IPS-NIHi7 (cell line): Measurements from ENCODE around the gene IQGAP2.
"Not testable (repeated sequence)": the region's sequence is repeated elsewhere in the genome, so short reads cannot be mapped to it uniquely, and the experiment has no call there.

Experiments used
- DNase-seq: peaks from one replicate; pipeline ENCODE4 v3.0.0; 2012; ENCODE audit warnings: mixed read lengths; ENCODE audit errors: extremely low spot score

The IQGAP2 gene

DNA sequence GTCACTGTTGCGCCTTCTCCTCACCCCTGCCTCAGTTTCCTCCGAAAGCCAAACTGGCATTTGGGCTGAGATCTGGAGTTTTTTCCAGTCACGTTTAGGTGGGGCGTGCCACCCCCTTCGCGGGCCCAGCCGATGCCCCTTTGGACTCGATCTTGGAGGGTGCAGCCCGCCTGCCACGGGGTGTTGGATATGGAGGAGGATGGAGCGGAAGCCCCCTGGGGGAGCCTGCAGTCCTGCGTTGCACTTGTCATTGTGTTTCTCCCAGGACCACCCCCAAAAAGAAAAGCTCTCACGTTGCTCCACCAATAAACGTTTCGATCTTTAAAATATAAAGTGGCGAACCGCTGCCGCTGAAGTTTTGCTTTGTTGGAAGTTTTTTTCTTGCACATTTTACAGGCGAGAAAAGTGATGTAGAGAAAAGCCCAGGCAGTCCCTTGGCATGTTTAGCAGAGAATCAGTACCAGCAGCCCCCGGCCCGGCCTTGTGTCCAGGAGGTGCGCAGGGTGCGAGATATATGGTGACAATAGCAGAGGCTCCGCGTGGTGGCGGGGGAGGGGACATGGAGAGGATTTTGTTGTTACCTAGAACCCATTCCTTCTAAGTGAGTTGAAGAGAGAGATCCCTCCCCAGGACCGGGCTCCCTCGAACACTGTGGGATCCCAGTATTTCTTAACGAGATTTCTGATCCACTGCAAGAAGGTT is 313.5 kb downstream of the IQGAP2 start:
- peak; percentile 22 for DNase-seq

DNA sequence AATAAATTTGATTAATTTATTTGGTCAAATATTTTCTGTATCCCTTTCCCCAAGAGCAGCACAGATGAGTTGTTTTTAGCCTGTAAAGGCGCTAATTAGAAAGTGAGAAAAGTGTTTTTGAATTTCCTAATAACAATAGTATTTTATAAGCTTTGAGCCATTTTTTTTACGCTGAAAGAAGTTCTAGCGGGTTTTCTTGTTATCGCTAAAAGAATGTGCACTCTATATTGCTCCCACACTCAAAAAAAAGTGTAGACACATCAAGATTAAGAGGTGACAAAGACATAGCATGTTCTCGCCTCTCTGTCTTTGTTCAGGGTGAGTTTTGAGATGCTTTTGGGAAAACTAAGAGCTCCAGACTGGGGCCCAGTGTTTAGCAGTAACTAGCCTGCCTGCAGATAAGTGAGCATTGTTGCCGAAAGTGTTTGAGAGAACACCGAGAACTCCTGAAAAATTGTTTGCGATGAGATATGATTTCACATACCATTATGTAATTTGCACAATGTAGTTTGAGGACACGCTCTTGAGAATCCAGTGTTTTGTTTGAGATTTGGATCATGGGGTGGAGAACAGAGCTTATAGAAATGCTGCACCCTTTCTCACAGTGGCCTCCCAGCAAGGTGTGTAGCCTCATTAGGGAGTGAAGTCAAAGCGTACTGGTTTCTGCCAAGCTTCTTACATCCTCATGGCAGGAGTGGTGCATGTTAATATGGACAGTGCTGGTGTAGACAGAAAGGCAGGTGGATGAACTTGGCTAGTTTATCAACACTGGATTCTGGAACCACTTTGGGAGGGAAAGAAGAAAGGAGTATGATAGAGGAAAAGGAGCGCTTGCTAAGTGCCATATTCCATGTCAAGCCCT is 314.4 kb downstream of the IQGAP2 start:
- DNase-seq, result no peak

DNA sequence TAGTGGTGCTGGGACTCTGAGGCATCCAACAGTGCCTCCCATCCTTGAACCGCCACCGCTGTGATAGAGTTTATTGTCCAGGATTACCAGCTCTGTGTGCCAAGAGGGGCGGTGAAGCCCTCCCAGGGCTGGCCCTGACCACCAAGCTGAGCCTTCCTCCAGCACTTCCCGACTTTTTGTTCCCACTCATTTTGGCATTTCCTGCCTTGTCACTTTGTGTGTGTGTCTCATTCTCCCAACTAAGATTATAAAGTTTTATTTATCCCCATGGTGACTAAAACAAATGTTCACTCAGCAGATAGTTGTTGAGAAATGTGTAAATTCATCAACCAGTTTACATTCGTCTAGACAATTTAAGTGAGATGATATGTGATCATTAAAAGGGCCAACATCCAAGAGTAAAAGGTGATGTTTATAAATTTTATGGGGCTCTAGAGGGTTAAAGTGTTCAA is 315.3 kb downstream of the IQGAP2 start:
- DNase-seq, result no peak

GRCh38 chr5:76718880-76719279 is 315.8 kb downstream of the IQGAP2 start:
- no peak for DNase-seq

- DNase-seq, result no peak
These were observed 318.0 kb downstream of the IQGAP2 start for GRCh38 chr5:76720988-76721569.

GRCh38 chr5:76723266-76723665 is 320.2 kb downstream of the IQGAP2 start:
- DNase-seq, result no peak

- DNase-seq, result no peak
These were observed 320.8 kb downstream of the IQGAP2 start for GRCh38 chr5:76723906-76724305.

- DNase-seq, result no peak
These were observed 321.8 kb downstream of the IQGAP2 start for GRCh38 chr5:76724871-76725270.

DNA sequence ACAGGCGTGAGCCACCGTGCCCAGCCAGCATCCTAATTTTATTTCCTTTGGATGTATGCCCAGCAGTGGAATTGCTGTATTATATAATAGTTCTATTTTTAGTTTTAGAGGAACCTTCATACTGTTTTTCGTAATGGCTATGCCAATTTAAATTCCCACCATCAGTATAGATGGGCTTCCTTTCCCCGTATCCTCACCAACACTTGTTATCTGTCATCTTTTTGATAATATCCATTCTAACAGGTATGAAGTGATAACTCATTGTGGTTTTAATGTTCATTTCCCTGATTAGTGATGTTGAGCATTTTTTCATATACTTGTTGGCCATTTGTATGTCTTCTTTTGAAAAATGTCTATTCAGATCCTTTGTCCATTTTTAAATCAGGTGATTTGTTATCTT is 325.9 kb downstream of the IQGAP2 start:
- DNase-seq, result no peak

DNA sequence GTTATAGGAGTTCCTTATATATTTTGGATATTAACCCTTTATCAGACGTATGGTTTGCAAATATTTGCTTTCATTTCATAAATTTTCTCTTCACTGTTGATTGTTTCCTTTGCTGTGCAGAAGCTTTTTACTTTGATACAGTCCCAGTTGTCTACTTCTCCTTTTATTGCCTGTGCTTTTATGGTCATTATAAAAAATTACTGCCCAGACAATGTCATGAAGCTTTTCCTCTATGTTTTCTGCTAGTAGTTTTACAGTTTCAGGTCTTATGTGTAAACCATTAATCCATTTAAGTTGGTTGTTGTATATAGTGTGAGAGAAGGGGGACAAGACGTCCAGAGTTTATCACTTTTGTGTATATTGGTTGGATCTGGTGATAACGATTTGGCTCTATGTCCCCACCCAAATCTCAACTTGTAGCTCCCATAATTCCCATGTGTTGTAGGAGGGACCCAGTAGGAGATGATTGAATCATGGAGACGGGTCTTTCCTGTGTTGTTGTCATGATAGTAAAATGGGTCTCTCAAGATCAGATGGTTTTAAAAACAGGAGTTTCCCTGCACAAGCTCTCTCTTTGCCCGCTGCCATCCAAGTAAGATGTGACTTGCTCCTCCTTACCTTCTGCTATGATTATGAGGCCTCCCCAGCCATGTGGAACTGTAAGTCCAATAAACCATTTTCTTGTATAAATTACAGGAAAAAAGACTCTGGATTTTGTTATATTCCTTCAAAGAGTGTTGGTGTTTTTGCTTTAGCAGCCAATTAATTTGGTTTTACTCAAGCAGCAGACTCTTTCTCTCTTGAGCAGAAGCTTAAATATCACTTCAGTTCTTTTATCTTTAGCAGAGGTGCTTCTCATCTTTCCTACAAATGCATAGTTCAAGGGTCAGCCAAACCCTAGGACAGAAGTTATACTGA is 326.5 kb downstream of the IQGAP2 start:
- no peak for DNase-seq

DNA sequence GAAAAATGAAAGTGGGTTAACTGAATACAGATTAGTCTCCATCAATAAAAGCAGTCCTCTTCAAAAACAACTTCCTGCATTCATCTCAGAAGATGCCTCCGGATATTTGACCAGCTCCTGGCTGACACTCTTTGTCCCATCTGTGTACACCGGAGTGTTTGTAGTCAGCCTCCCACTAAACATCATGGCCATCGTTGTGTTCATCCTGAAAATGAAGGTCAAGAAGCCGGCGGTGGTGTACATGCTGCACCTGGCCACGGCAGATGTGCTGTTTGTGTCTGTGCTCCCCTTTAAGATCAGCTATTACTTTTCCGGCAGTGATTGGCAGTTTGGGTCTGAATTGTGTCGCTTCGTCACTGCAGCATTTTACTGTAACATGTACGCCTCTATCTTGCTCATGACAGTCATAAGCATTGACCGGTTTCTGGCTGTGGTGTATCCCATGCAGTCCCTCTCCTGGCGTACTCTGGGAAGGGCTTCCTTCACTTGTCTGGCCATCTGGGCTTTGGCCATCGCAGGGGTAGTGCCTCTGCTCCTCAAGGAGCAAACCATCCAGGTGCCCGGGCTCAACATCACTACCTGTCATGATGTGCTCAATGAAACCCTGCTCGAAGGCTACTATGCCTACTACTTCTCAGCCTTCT is 329.4 kb downstream of the IQGAP2 start:
- DNase-seq, result no peak

GRCh38 chr5:76733049-76733417 is 329.9 kb downstream of the IQGAP2 start:
- no peak for DNase-seq

DNA sequence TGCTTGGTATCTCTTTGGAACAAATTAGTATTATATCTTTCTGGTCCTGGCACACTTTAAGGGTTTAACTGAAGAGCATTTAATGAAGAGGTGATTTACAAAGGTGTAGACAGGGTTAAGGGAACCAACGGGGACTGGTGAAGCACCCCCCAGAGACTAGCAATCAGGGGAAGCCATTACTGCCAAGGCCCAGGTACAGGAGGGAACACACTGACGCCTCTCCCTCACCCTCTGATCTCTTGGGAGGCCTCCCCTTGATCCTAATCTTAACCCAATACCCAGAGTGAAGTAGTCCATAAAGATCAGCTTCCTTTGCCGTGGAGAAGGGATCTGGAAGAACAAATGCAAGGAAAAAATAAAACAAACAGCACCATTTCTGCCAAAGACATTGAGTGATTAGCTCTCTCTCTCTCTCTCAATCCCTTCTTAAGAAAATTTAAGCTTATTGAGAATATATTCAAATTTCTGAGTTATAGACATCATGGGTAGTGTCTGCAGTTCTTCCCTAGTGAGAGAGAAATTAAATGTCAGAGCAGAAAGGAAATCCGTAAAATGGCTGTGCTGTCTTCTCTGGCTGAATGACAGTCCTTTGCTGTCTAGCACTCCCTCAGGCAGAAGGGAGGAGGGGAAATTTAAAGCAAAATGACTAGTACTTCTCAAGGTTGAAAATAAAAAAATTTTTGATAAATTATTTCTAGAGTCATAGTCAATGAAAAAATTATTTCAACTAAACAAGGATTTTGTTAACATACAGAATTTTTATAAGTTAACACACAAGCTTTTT is 332.9 kb downstream of the IQGAP2 start:
- no peak for DNase-seq

GRCh38 chr5:76736679-76737556 is 333.8 kb downstream of the IQGAP2 start:
- no peak for DNase-seq

GRCh38 chr5:76737846-76738245 is 334.8 kb downstream of the IQGAP2 start:
- no peak for DNase-seq

DNA sequence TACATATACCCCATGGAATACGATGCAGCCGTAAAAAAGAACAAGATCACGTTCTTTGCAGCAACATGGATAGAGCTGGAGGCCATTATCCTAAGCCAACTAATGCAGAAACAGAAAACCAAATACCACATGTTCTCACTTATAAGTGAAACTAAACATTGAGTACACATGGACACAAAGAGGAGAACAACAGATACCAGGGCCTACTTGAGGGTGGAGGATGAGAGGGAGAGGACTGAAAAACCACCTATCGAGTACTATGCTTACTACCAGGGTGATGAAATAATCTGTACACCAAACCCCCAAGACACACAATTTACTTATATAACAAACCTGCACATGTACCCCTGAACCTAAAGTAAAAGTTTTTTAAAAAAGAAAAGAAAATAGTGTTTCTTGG is 338.4 kb downstream of the IQGAP2 start:
- DNase-seq, result not testable (repeated sequence)

DNA sequence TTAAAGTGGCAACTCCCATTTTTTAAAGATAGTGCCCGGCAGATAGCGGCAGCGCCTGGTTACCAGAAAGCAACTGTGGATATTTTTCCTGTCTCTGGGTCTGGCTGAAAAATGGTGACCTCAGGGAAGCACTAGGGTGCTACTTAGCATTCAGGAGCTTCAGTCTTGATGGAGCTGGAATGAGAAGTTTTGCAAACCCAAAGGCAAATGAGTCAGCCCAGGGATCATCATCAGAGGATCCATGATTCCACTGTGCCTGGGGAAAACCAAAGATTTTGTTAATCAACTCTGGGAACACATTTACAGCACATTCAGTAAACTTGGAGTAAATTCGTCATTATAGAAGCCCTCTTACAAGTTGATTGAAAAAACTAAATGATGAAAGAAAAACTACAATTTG is 339.5 kb downstream of the IQGAP2 start:
- DNase-seq, result no peak

- no peak for DNase-seq
These were observed 341.5 kb downstream of the IQGAP2 start for GRCh38 chr5:76744632-76745031.

DNA sequence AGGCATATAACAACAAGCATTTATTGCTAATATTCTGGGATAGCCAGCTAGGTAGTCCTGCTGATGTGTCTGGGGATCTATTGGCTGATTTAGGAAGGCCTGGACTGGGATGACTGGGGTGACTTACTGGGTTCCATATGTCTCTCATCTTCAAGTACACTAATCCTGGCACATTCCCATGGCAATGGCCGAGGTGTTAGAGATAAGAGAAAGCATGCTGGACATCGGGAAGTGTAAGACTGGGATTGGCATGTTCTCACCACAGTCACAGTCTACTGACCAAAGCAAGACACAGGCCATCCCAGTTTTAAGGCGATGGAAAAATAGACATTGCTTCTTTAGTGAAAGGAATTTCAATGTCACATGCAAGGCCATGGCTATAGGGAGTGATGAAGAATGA is 342.6 kb downstream of the IQGAP2 start:
- no peak for DNase-seq
